ENCODE data around the gene B4GALT2. TPM values are rescaled to one million over a fixed set of nuclear protein-coding genes. Genes with fewer than 3 reads are reported as not detected.

The B4GALT2 gene
- total and polyA plus RNA-seq, 2 experiments from 2014 or later: 81.6 to 97.4 TPM

GRCh38 chr1:43985984-43986595 is 7.1 kb downstream of the B4GALT2 start:
- DNase-seq (ENCODE audit: low read depth in 1 of 2, low spot score in 1 of 2): no peak
- no peak overlapping the region for H3K27ac ChIP-seq
- TF ChIP-seq CTCF (IDR thresholded peaks at IDR 0.05; ENCODE audit: low read depth, low read length): no peak
- H3K9me3 ChIP-seq (ENCODE audit: low read depth): no peaks in the 10 kb centered on the region
- H3K27me3 ChIP-seq: no peaks in the 10 kb centered on the region
- no peaks in the 10 kb centered on the region for H3K4me1 ChIP-seq (ENCODE audit: low read depth)
- no peaks in the 10 kb centered on the region for H3K36me3 ChIP-seq
- no peak overlapping the region for H3K4me3 ChIP-seq

- Histone ChIP-seq H3K9me3 (ENCODE audit: low read depth) (no peaks in the 10 kb centered on the region), H3K36me3 (no peaks in the 10 kb centered on the region), H3K27me3 (no peaks in the 10 kb centered on the region), H3K4me3 (no peak overlapping the region), H3K4me1 (ENCODE audit: low read depth) (no peaks in the 10 kb centered on the region), H3K27ac (no peak overlapping the region)
- DNase-seq (ENCODE audit: low read depth in 1 of 2, low spot score in 1 of 2): no peak
- peak; percentile 13 for TF ChIP-seq CTCF (IDR thresholded peaks at IDR 0.05; ENCODE audit: low read depth, low read length)
Observed at GRCh38 chr1:43986712-43987111, 7.7 kb downstream of the B4GALT2 start.

- Histone ChIP-seq H3K9me3 (ENCODE audit: low read depth) (no peaks in the 10 kb centered on the region), H3K27ac (no peak overlapping the region), H3K4me1 (ENCODE audit: low read depth) (peaks cover 3% of the 10 kb centered on the region), H3K4me3 (no peak overlapping the region), H3K36me3 (no peaks in the 10 kb centered on the region), H3K27me3 (no peaks in the 10 kb centered on the region)
- no peak for TF ChIP-seq CTCF (IDR thresholded peaks at IDR 0.05; ENCODE audit: low read depth, low read length)
- DNase-seq (ENCODE audit: low read depth in 1 of 2, low spot score in 1 of 2): no peak
Observed at GRCh38 chr1:43987159-43987902, 8.3 kb downstream of the B4GALT2 start.

- Histone ChIP-seq H3K4me1 (ENCODE audit: low read depth) (peaks cover 4% of the 10 kb centered on the region), H3K9me3 (ENCODE audit: low read depth) (no peaks in the 10 kb centered on the region), H3K36me3 (no peaks in the 10 kb centered on the region), H3K27me3 (no peaks in the 10 kb centered on the region), H3K4me3 (peak overlapping the region; percentile 56), H3K27ac (peak overlapping the region; percentile 28)
- TF ChIP-seq CTCF (IDR thresholded peaks at IDR 0.05; ENCODE audit: low read depth, low read length): peak; percentile 4
- no peak for DNase-seq (ENCODE audit: low read depth in 1 of 2, low spot score in 1 of 2)
Observed at GRCh38 chr1:43990271-43991199, 11.5 kb downstream of the B4GALT2 start.

- no peak for DNase-seq (ENCODE audit: low read depth in 1 of 2, low spot score in 1 of 2)
- Histone ChIP-seq H3K27ac (peak overlapping the region; percentile 28), H3K9me3 (ENCODE audit: low read depth) (no peaks in the 10 kb centered on the region), H3K4me3 (peak overlapping the region; percentile 56), H3K36me3 (no peaks in the 10 kb centered on the region), H3K4me1 (ENCODE audit: low read depth) (peaks cover 4% of the 10 kb centered on the region), H3K27me3 (no peaks in the 10 kb centered on the region)
- TF ChIP-seq CTCF (IDR thresholded peaks at IDR 0.05; ENCODE audit: low read depth, low read length): no peak
Observed at GRCh38 chr1:43991200-43991475, 12.1 kb downstream of the B4GALT2 start.

All from cardiac muscle cell (in vitro differentiated cells and primary cell).